H1 (cell line): ENCODE results near the gene MYLK2. TPM values are rescaled to one million over a fixed set of nuclear protein-coding genes. Genes with fewer than 3 reads are reported as not detected.

Experiments
- NRF1 ChIP-seq: IDR thresholded peaks from 2 replicates; pipeline ENCODE4 v1.6.1; 2011; ENCODE audit warnings: mild to moderate bottlenecking, low read depth, low read length, improper control_type of control experiment
- polyA plus RNA-seq, 7 experiments: library from polyadenylated mRNA; depleted of rRNA in 3 of 7; stranded (reverse) in 5 of 7; unstranded in 2 of 7; fragments of >200 nt in 5 of 7; fragments of 200-250 nt in 2 of 7; gene quantifications; 1 replicate in 5 of 7; 2 replicates in 1 of 7; 4 replicates in 1 of 7; pipeline versions ENCODE4 v1.2.1 to v1.2.3, GENCODE V29; 2011 to 2013; ENCODE audit warnings: missing spikeins in 2 of 7, mixed read lengths in 2 of 7
- total RNA-seq: library from RNA; stranded (reverse); fragmentation: NEBNext Ultra II Directional; extraction: Animal tissue kit (Norgen Biotek cat#: 25700); gene quantifications from 2 replicates; pipeline ENCODE4 v1.2.1, GENCODE V29; 2021

The MYLK2 gene
- total and polyA plus RNA-seq, 2 of the 8 experiments (the other 6 are each of a cell fraction or from before 2014, with no cell fraction given): 0.22 to 0.26 TPM

GRCh38 chr20:31826074-31826473, 6.9 kb downstream of the MYLK2 start (continued):
- TF ChIP-seq NRF1: no peak
- TF ChIP-seq, all 59 proteins: peak for 0
